GM23338 (cell line): ENCODE measurements around the gene PPL. TPM values are rescaled to one million over a fixed set of nuclear protein-coding genes. Genes with fewer than 3 reads are reported as not detected.

Experiments
- ATAC-seq: fragments of 200-7000 bp; cut with Tn5 transposase; 3 replicates; pipeline ENCODE4 v1.9.1; 2020
- DNase-seq: peaks from one replicate; pipeline ENCODE4 v3.0.0-alpha.2; 2015; ENCODE audit warnings: low spot score
- H2AFZ ChIP-seq: fragments of 200-600 bp; sonication (generic); 2 replicates; pipeline ENCODE4 v1.8.0; 2016; ENCODE audit warnings: antibody characterized with exemption, mild to moderate bottlenecking, moderate library complexity
- H3F3A ChIP-seq: fragments of 200-600 bp; sonication (generic); replicated peaks from 2 replicates; pipeline ENCODE4 v1.8.0; 2017; ENCODE audit warnings: antibody characterized with exemption, mixed run types, low read depth
- H3K27ac ChIP-seq: fragments of 200-600 bp; sonication (generic); 2 replicates; pipeline ENCODE4 v1.6.1; 2016; ENCODE audit warnings: low read depth
- H3K27me3 ChIP-seq: fragments of 200-600 bp; sonication (generic); 2 replicates; pipeline ENCODE4 v1.8.0; 2016; ENCODE audit warnings: mild to moderate bottlenecking, mixed run types, moderate library complexity; ENCODE audit not compliant: insufficient read depth
- H3K36me3 ChIP-seq: fragments of 200-600 bp; sonication (generic); 2 replicates; pipeline ENCODE4 v1.8.0; 2016; ENCODE audit warnings: mild to moderate bottlenecking; ENCODE audit not compliant: insufficient read depth
- H3K4me1 ChIP-seq: fragments of 200-600 bp; sonication (generic); 2 replicates; pipeline ENCODE4 v1.8.0; 2016; ENCODE audit warnings: mild to moderate bottlenecking, moderate library complexity; ENCODE audit not compliant: insufficient read depth
- H3K4me2 ChIP-seq: fragments of 200-600 bp; sonication (generic); 2 replicates; pipeline ENCODE4 v1.7.1; 2017; ENCODE audit warnings: mixed run types
- H3K4me3 ChIP-seq: fragments of 200-600 bp; sonication (generic); 2 replicates; pipeline ENCODE4 v1.6.1; 2016; ENCODE audit warnings: mixed run types
- H3K79me2 ChIP-seq: fragments of 200-600 bp; sonication (generic); replicated peaks from 2 replicates; pipeline ENCODE4 v1.8.0; 2017; ENCODE audit warnings: mild to moderate bottlenecking; ENCODE audit not compliant: insufficient read depth
- H3K9me2 ChIP-seq: fragments of 200-600 bp; sonication (generic); 2 replicates; pipeline ENCODE4 v1.8.0; 2017; ENCODE audit not compliant: insufficient read depth
- H4K20me1 ChIP-seq: fragments of 200-600 bp; sonication (generic); replicated peaks from 2 replicates; pipeline ENCODE4 v1.8.0; 2017; ENCODE audit warnings: mild to moderate bottlenecking; ENCODE audit not compliant: insufficient read depth
- H3K27ac Mint-ChIP-seq: 2 replicates; pipeline ENCODE4 v1.8.0; 2020; ENCODE audit warnings: inconsistent platforms, mild to moderate bottlenecking, moderate library complexity, mixed read lengths
- H3K27me3 Mint-ChIP-seq: 3 replicates; pipeline ENCODE4 v1.8.0; 2022; ENCODE audit warnings: low read depth, mild to moderate bottlenecking, moderate library complexity, mixed read lengths, inconsistent platforms; ENCODE audit not compliant: insufficient read depth, poor library complexity
- H3K36me3 Mint-ChIP-seq: 3 replicates; pipeline ENCODE4 v1.8.0; 2021; ENCODE audit warnings: low read depth, mild to moderate bottlenecking, inconsistent platforms, moderate library complexity, mixed read lengths
- H3K4me1 Mint-ChIP-seq: 3 replicates; pipeline ENCODE4 v1.8.0; 2020; ENCODE audit warnings: mild to moderate bottlenecking, inconsistent platforms, mixed read lengths
- H3K4me3 Mint-ChIP-seq: 3 replicates; pipeline ENCODE4 v1.8.0; 2021; ENCODE audit warnings: moderate library complexity, mild to moderate bottlenecking, inconsistent platforms, mixed read lengths
- H3K9me3 Mint-ChIP-seq: 3 replicates; pipeline ENCODE4 v1.8.0; 2020; ENCODE audit warnings: moderate library complexity, mild to moderate bottlenecking, inconsistent platforms, mixed read lengths
- CREB1 ChIP-seq: fragments of 250-450 bp; sonication (Bioruptor Pico); IDR thresholded peaks from 2 replicates; pipeline ENCODE4 v1.5.0; 2020; ENCODE audit warnings: low read depth, mild to moderate bottlenecking, moderate library complexity
- CTCF ChIP-seq, 2 experiments: fragments of 200-600 bp in 1 of 2; sonication (generic) in 1 of 2; conservative IDR thresholded peaks; 2 replicates each; pipeline versions ENCODE4 v1.5.1 to v1.6.1; 2016 to 2017; ENCODE audit warnings: antibody characterized with exemption in 2 of 2, low read depth in 2 of 2, mild to moderate bottlenecking in 2 of 2, moderate library complexity in 1 of 2
- ETS1 ChIP-seq: IDR thresholded peaks from 2 replicates; pipeline ENCODE4 v1.6.1; 2016; ENCODE audit warnings: antibody characterized with exemption
- EZH2 ChIP-seq: fragments of 200-600 bp; sonication (generic); IDR thresholded peaks from one replicate; pipeline ENCODE4 v1.8.0; 2017; ENCODE audit warnings: antibody characterized with exemption, mild to moderate bottlenecking, low read depth; ENCODE audit not compliant: unreplicated experiment
- EZH2phosphoT487 ChIP-seq: fragments of 200-600 bp; sonication (generic); IDR thresholded peaks from one replicate; pipeline ENCODE4 v1.8.1; 2018; ENCODE audit warnings: antibody characterized with exemption; ENCODE audit not compliant: unreplicated experiment
- JUNB ChIP-seq: IDR thresholded peaks from one replicate; pipeline ENCODE4 v1.6.1; 2016; ENCODE audit warnings: antibody characterized with exemption; ENCODE audit not compliant: unreplicated experiment
- NANOG ChIP-seq: IDR thresholded peaks from 2 replicates; pipeline ENCODE4 v1.6.1; 2016; ENCODE audit warnings: antibody characterized with exemption, borderline replicate concordance
- POLR2AphosphoS5 ChIP-seq: IDR thresholded peaks from 2 replicates; pipeline ENCODE4 v1.6.1; 2016; ENCODE audit warnings: antibody characterized with exemption, low read depth
- REST ChIP-seq: IDR thresholded peaks from one replicate; pipeline ENCODE4 v1.6.1; 2018; ENCODE audit warnings: antibody characterized with exemption; ENCODE audit not compliant: unreplicated experiment
- STAT1 ChIP-seq: IDR thresholded peaks from one replicate; pipeline ENCODE4 v1.6.1; 2016; ENCODE audit warnings: antibody characterized with exemption; ENCODE audit not compliant: unreplicated experiment
- ZNF114 ChIP-seq: fragments of 250-450 bp; sonication (Bioruptor Pico); IDR thresholded peaks from 2 replicates; pipeline ENCODE4 v1.5.0; 2020; ENCODE audit warnings: mild to moderate bottlenecking, moderate library complexity
- ZNF331 ChIP-seq: fragments of 250-450 bp; sonication (Bioruptor Pico); IDR thresholded peaks from 2 replicates; pipeline ENCODE4 v1.5.0; 2020; ENCODE audit warnings: low read depth, mild to moderate bottlenecking, moderate library complexity
- ZNF462 ChIP-seq: fragments of 250-450 bp; sonication (Bioruptor Pico); IDR thresholded peaks from 2 replicates; pipeline ENCODE4 v1.5.0; 2020; ENCODE audit warnings: mild to moderate bottlenecking, moderate library complexity
- polyA plus RNA-seq: library from polyadenylated mRNA; unstranded; fragments of >200 nt; fragmentation: Nextera tagmentation; extraction: Ambion mirVana; gene quantifications from 2 replicates; pipeline ENCODE4 v1.2.1, GENCODE V29; 2016
- total RNA-seq: library from RNA; depleted of rRNA; stranded (reverse); fragments of >200 nt; shearing (Covaris generic); gene quantifications from 2 replicates; pipeline ENCODE4 v1.2.3, GENCODE V29; 2014

PPL gene
- total and polyA plus RNA-seq, 2 experiments from 2014 or later, result 10.6 to 31.7 TPM

GRCh38 chr16:4980691-4981090, 43.7 kb upstream of the PPL start:
- H3K4me1 Mint-ChIP-seq, result peaks cover 6% of the 10 kb centered on the region
- H3K4me1 ChIP-seq, result no peaks in the 10 kb centered on the region
- H3K27ac ChIP-seq, result no peak overlapping the region
- no peaks in the 10 kb centered on the region for H3F3A ChIP-seq
- H3K36me3 ChIP-seq, result no peaks in the 10 kb centered on the region
- no peaks in the 10 kb centered on the region for H3K9me2 ChIP-seq
- no peak for ATAC-seq
- H3K36me3 Mint-ChIP-seq, result no peaks in the 10 kb centered on the region
- peaks cover 1% of the 10 kb centered on the region; the same call in 1 of the 3 replicates for H3K9me3 Mint-ChIP-seq
- H3K4me3 ChIP-seq, result no peak overlapping the region
- peaks cover 2% of the 10 kb centered on the region for H3K27me3 Mint-ChIP-seq
- TF ChIP-seq CTCF (conservative IDR thresholded peaks at IDR 0.05; ENCODE audit: low read depth in 2 of 2), result no peak
- no peak for TF ChIP-seq JUNB
- TF ChIP-seq ZNF462 (CRISPR knock-in tag), result no peak
- no peak for TF ChIP-seq STAT1
- no peak for TF ChIP-seq POLR2AphosphoS5
- TF ChIP-seq NANOG, result no peak
- TF ChIP-seq ZNF331 (CRISPR knock-in tag), result no peak
- no peak for TF ChIP-seq ETS1
- no peak for TF ChIP-seq EZH2
- no peak for TF ChIP-seq ZNF114 (CRISPR knock-in tag)
- no peak for TF ChIP-seq CREB1 (CRISPR knock-in tag)
- TF ChIP-seq EZH2phosphoT487, result no peak
- no peak for TF ChIP-seq REST
- no peak overlapping the region for H3K4me3 Mint-ChIP-seq
- no peak overlapping the region for H2AFZ ChIP-seq
- no peak overlapping the region for H3K4me2 ChIP-seq
- H3K79me2 ChIP-seq, result no peaks in the 10 kb centered on the region
- no peaks in the 10 kb centered on the region for H3K27me3 ChIP-seq
- DNase-seq, result no peak
- no peaks in the 10 kb centered on the region for H4K20me1 ChIP-seq
- no peak overlapping the region for H3K27ac Mint-ChIP-seq
